GM12878 (cell line): ENCODE data around the gene BAX. TPM values are rescaled to one million over a fixed set of nuclear protein-coding genes. Genes with fewer than 3 reads are reported as not detected.

Experiments
- ATAC-seq: fragments of 200-7000 bp; cut with Tn5 transposase; 3 replicates; pipeline ENCODE4 v1.9.1; 2020; ENCODE audit warnings: mild to moderate bottlenecking, moderate library complexity
- BruUV-seq: library from RNA; stranded (reverse); fragments of 400-500 nt; replicated peaks from 2 replicates; lab custom pipeline; 2021; lab: Mats Ljungman, UMichigan
- CTCF ChIA-PET: fragments of 300-600 bp; sonication (Branson Sonifier 250); formaldehyde crosslinking; extraction: SDS; loops from one replicate; lab custom pipeline; 2021; ENCODE audit warnings: inconsistent platforms; lab: Yijun Ruan, JAX
- POLR2A ChIA-PET: fragments of 350-600 bp; formaldehyde crosslinking; extraction: SDS; loops from one replicate; lab custom pipeline; 2021; ENCODE audit warnings: inconsistent platforms; lab: Charles Lee
- RAD21 ChIA-PET: fragments of 300-600 bp; sonication (Branson Sonifier 250); formaldehyde crosslinking; loops from one replicate; lab custom pipeline; 2023; ENCODE audit warnings: antibody characterized with exemption; ENCODE audit not compliant: unreplicated experiment; lab: Charles Lee
- SMC1A ChIA-PET: fragments of 300-600 bp; sonication (Branson Sonifier 250); formaldehyde crosslinking; loops from one replicate; lab custom pipeline; 2023; ENCODE audit not compliant: unreplicated experiment, uncharacterized antibody; lab: Charles Lee
- DNase-seq: peaks from one replicate; pipeline ENCODE4 v3.0.0-alpha.2; 2011; ENCODE audit warnings: low read depth, low spot score
- FAIRE-seq: peaks from 3 replicates; lab custom pipeline; 2011; peaks lifted over from hg19 to GRCh38; lab: Jason Lieb, UNC
- H2AFZ ChIP-seq: 2 replicates; pipeline ENCODE4 v1.6.0; 2011; ENCODE audit warnings: low read depth, low read length, control low read depth; ENCODE audit not compliant: control insufficient read depth
- H3K27ac ChIP-seq: 2 replicates; pipeline ENCODE4 v1.5.1; 2011; ENCODE audit warnings: control low read depth; ENCODE audit not compliant: control insufficient read depth, insufficient read depth
- H3K27me3 ChIP-seq, 2 experiments: replicated peaks in 1 of 2; 2 replicates each; pipeline versions ENCODE4 v1.6.0 to v1.6.1; 2011; ENCODE audit warnings: low read length in 1 of 2; ENCODE audit not compliant: control insufficient read depth in 2 of 2, insufficient read depth in 2 of 2
- H3K36me3 ChIP-seq, 2 experiments: 2 replicates each; pipeline ENCODE4 v1.5.1; 2011; ENCODE audit warnings: low read length in 1 of 2; ENCODE audit not compliant: control insufficient read depth in 2 of 2, insufficient read depth in 2 of 2
- H3K4me1 ChIP-seq: 2 replicates; pipeline ENCODE4 v1.6.1; 2011; ENCODE audit warnings: mild to moderate bottlenecking, low read length, moderate library complexity, mixed read lengths; ENCODE audit not compliant: control insufficient read depth, insufficient read depth
- H3K4me2 ChIP-seq: 2 replicates; pipeline ENCODE4 v1.6.0; 2011; ENCODE audit warnings: control low read depth; ENCODE audit not compliant: control insufficient read depth, insufficient read depth
- H3K4me3 ChIP-seq: fragments of 200-600 bp; sonication (generic); 2 replicates; pipeline ENCODE4 v1.5.1; 2016
- H3K79me2 ChIP-seq: 2 replicates; pipeline ENCODE4 v1.6.0; 2011; ENCODE audit warnings: low read length; ENCODE audit not compliant: control insufficient read depth, insufficient read depth
- H3K9ac ChIP-seq: 2 replicates; pipeline ENCODE4 v1.8.0; 2011; ENCODE audit warnings: low read length, control low read depth, mixed read lengths; ENCODE audit not compliant: control insufficient read depth, insufficient read depth
- H3K9me3 ChIP-seq: replicated peaks from 3 replicates; pipeline ENCODE4 v1.5.1; 2011; ENCODE audit warnings: mild to moderate bottlenecking, low read length; ENCODE audit not compliant: control insufficient read depth, insufficient read depth
- H4K20me1 ChIP-seq: 2 replicates; pipeline ENCODE4 v1.6.0; 2011; ENCODE audit not compliant: control insufficient read depth, insufficient read depth
- DPF2 ChIP-seq: fragments of 450-650 bp; IDR thresholded peaks from 2 replicates; pipeline ENCODE4 v1.6.1; 2017; ENCODE audit warnings: mild to moderate bottlenecking
- HCFC1 ChIP-seq: fragments of 150-350 bp; IDR thresholded peaks from 2 replicates; pipeline ENCODE4 v1.6.1; 2014; ENCODE audit warnings: low read length
- MYB ChIP-seq: fragments of 150-350 bp; IDR thresholded peaks from 2 replicates; pipeline ENCODE4 v1.6.1; 2014; ENCODE audit warnings: mild to moderate bottlenecking, low read depth, low read length, borderline replicate concordance
- NFYA ChIP-seq: IDR thresholded peaks from 2 replicates; pipeline ENCODE4 v1.6.1; 2011; ENCODE audit warnings: low read depth, mild to moderate bottlenecking, low read length, improper control_type of control experiment, borderline replicate concordance
- SIX5 ChIP-seq: IDR thresholded peaks from 2 replicates; pipeline ENCODE4 v1.6.1; 2011; ENCODE audit warnings: mild to moderate bottlenecking, low read depth, low read length, moderate library complexity; ENCODE audit not compliant: severe bottlenecking
- SP1 ChIP-seq: IDR thresholded peaks from one replicate; pipeline ENCODE4 v1.6.1; 2011; ENCODE audit warnings: low read depth, low read length
- SPI1 ChIP-seq: IDR thresholded peaks from 2 replicates; pipeline ENCODE4 v1.6.1; 2011; ENCODE audit warnings: low read depth, mild to moderate bottlenecking, low read length, moderate library complexity, borderline replicate concordance; ENCODE audit not compliant: insufficient read depth
- STAT3 ChIP-seq: IDR thresholded peaks from 2 replicates; pipeline ENCODE4 v1.6.1; 2011; ENCODE audit warnings: low read depth, low read length, improper control_type of control experiment
- WGBS: methylation state at CpG from one replicate; pipeline ENCODE4 v1.1.6; 2016; ENCODE audit warnings: low lambda C conversion rate; ENCODE audit not compliant: insufficient replicate concordance, insufficient coverage; ENCODE audit errors: missing lambda C conversion rate; 5-methylcytosine and 5-hydroxymethylcytosine counted together
- in situ Hi-C: fragments of 300-500 bp; cut with MboI; formaldehyde crosslinking; loops from 9 replicates; pipeline ENCODE4 v1.14.3; 2018; ENCODE audit warnings: mixed read lengths
- intact Hi-C: fragments of 100-400 bp; cut with micrococcal nuclease; formaldehyde crosslinking; loops from one replicate; pipeline ENCODE4 v1.14.2; 2022; ENCODE audit not compliant: unreplicated experiment
- polyA plus RNA-seq, 11 experiments: library from polyadenylated mRNA; depleted of rRNA in 4 of 11; unstranded in 6 of 11; stranded (reverse) in 5 of 11; fragments of >200 nt; fragmentation: Nextera tagmentation in 4 of 11; fragmentation: Illumina TruSeq in 1 of 11; extraction: Ambion mirVana in 4 of 11; extraction: Trizol in 1 of 11; gene quantifications; 1 replicate in 1 of 11; 2 replicates in 10 of 11; pipeline versions ENCODE4 v1.2.1 to v1.2.3, GENCODE V29; 2011 to 2016; ENCODE audit warnings: inconsistent platforms in 2 of 11, missing spikeins in 2 of 11, low read depth in 1 of 11
- total RNA-seq, 4 experiments: library from RNA; depleted of rRNA in 3 of 4; stranded (reverse); fragments of >200 nt in 3 of 4; fragmentation: Illumina TruSeq in 1 of 4; extraction: Trizol in 1 of 4; gene quantifications; 2 replicates each; pipeline versions ENCODE4 v1.2.1 to v1.2.3, GENCODE V29; 2013 to 2021

The BAX gene
- total and polyA plus RNA-seq, 10 of the 15 experiments (the other 5 are each of a cell fraction or from before 2014, with no cell fraction given): 7.2 to 221 (median 137) TPM

DNA sequence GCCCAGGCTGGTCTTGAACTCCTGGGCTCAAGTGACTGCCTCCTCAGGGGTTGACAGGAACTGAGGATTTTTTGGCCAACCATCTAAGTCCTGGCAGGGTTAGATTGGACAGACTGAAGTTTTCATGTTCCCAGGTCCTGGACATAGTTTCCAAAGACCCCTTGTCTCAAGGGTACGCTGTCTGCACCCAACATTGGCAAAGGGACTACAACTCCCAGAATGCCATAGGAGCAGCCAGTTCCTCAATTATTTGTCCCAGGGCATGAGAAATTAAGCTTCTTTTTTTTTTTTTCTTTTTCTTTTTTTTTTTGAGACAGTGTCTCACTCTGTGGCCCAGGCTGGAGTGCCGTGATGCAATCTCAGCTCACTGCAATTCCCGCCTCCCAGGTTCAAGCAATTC, 31.5 kb downstream of the BAX start:
- Histone ChIP-seq H4K20me1 (no peaks in the 10 kb centered on the region), H3K27ac (no peak overlapping the region), H2AFZ (no peak overlapping the region), H3K79me2 (peaks cover 10% of the 10 kb centered on the region), H3K27me3 (no peaks in the 10 kb centered on the region), H3K4me3 (no peak overlapping the region), H3K9me3 (no peaks in the 10 kb centered on the region), H3K4me2 (no peak overlapping the region), H3K36me3 (peaks cover 4 to 27% of the 10 kb centered on the region in 2 experiments; a peak in 3 of 4 replicates), H3K9ac (no peak overlapping the region)
- ChIA-PET SMC1A (no interaction called here), RAD21 (no interaction called here), POLR2A (interaction anchor here (0.6 kb wide), 1 partner anchor 12 kb away, joined by 4 read pairs; no protein-coding TSS in a partner anchor), CTCF (interaction anchor here (1.1 to 2.1 kb wide), 2 partner anchors 12 to 14 kb away, joined by 3 to 11 read pairs; no protein-coding TSS in a partner anchor)
- in situ Hi-C loops: no loop called here
- 93% methylated on average over 2 of the region's 3 CpGs for WGBS
- no TSS peak for BruUV-seq
- intact Hi-C loops: no loop called here
- DNase-seq (no peak), ATAC-seq (no peak)
- TF ChIP-seq SPI1 (peak; percentile 55; the same call in 1 of the 2 replicates), SIX5 (peak; percentile 43), STAT3 (no peak), HCFC1 (peak; percentile 51; the same call in 1 of the 2 replicates)
- TF ChIP-seq, all 136 proteins: peak for 3
- H3K4me1 ChIP-seq: peaks cover 3% of the 10 kb centered on the region
- FAIRE-seq: no peak

DNA sequence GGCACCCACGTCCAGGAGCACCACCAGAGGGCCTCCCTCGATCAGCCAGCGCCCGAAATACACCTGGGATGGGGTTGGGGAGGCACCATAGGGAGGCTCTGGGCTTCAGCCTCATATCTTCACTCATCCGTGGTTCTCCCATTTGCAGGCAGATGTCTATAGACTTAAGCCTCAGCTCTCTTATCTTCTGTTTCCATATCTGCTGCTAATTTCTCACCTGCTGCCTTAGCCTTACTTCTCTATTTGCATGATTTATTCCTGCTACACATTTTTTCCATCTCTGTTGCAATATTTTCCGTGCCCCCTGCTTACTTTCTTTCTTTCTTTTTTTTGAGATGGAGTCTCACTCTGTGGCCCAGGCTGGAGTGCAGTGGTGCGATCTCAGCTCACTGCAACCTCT, 32.6 kb downstream of the BAX start:
- no peaks in the 10 kb centered on the region for H3K27me3 ChIP-seq
- H3K4me1 ChIP-seq: peaks cover 3% of the 10 kb centered on the region
- no peak overlapping the region for H3K4me2 ChIP-seq
- WGBS: 84% methylated on average over 7 of the region's 7 CpGs
- H4K20me1 ChIP-seq: no peaks in the 10 kb centered on the region
- RAD21 ChIA-PET: no interaction called here
- no peak overlapping the region for H3K27ac ChIP-seq
- no peak overlapping the region for H3K4me3 ChIP-seq
- in situ Hi-C loops (no loop called here), intact Hi-C loops (no loop called here)
- FAIRE-seq: no peak
- no peak for ATAC-seq
- POLR2A ChIA-PET: no interaction called here
- BruUV-seq: no TSS peak
- CTCF ChIA-PET: interaction anchor here (0.6 to 2.5 kb wide), 5 partner anchors 7 to 199 kb away, joined by 3 to 11 read pairs (median 4); no protein-coding TSS in a partner anchor
- no peak overlapping the region for H2AFZ ChIP-seq
- no peaks in the 10 kb centered on the region for H3K9me3 ChIP-seq
- no peak overlapping the region for H3K9ac ChIP-seq
- SMC1A ChIA-PET: interaction anchor here (0.7 kb wide), 1 partner anchor 21 kb away, joined by 3 read pairs; no protein-coding TSS in a partner anchor
- peaks cover 20% of the 10 kb centered on the region for H3K79me2 ChIP-seq
- H3K36me3 ChIP-seq: peaks cover 4 to 27% of the 10 kb centered on the region in 2 experiments; a peak in 3 of 4 replicates
- TF ChIP-seq DPF2 (no peak), MYB (no peak), SP1 (no peak), NFYA (no peak)
- TF ChIP-seq, all 136 proteins: peak for 0
- no peak for DNase-seq
